ENCODE results near the gene PARD3.
A peak's percentile ranks its signal among the peaks of the same experiment; 100 is the strongest.

Gene PARD3

DNA sequence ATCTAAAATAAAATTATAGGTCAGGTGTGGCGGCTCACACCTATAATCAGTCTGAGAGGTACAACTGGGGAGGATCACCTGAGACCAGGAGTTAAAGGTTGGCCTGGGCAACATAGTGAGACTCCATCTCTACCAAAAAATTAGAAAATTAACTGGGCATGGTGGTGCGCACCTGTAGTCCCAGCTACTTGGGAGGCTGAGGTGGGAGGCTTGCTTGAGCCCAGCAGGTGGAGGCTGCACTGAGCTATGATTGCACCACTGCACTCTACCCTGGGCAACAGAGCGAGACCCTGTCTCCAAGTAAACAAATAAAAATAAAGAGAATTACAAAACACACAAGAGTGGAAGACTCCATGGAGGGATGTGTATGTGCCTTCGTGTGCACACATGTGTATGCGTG is 171.5 kb downstream of the PARD3 start:
- DNase-seq = no peak

GRCh38 chr10:34641913-34642558 is 173.1 kb downstream of the PARD3 start:
- DNase-seq = no peak

- DNase-seq = no peak
Observed at GRCh38 chr10:34641147-34641912, 173.8 kb downstream of the PARD3 start.

- DNase-seq = peak; percentile 28
Observed at GRCh38 chr10:34638406-34639054, 176.6 kb downstream of the PARD3 start.

DNA sequence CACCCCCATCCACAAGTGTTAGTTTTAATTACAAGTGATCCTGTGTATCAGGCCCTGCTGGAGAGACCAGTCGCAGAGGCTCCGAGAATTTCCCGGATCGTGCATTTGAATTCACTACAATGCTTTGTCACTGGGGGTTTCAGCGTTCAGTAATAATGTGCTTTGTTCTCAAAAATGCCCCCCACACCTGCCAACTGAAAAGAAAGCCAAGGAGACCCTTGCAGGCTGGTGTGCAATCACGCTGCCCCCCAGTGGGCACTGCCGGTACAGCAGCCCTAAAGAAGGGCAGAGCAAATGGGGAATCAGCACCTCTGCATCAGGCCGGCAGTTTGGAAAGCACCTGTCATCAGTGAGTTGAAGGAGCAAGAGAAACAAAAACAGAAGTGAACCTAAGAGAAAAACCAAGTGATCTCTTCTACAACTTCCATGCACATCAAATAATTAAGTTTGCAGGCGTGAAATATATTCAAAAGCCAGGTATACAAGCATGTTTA is 177.6 kb downstream of the PARD3 start:
- DNase-seq = no peak

DNA sequence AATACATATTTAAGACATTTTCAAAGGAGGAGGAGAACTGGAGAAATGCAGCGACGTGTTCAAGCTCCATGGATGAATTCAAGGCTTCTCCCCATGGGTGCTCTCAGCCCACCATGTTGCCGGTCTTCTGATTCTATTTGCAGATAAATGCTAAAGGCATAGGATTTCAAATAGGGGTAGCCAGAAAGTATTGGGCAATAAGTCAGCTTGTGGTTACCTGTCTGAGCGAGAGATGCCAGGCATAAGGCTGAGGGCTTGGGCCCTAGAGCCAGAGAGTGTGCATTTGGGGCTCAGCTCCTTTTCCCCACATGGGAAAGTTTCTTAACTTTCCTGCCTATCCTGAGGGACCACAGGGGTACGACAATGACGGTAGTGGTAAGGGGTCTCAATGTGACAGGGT is 180.0 kb downstream of the PARD3 start:
- no peak for DNase-seq

GRCh38 chr10:34633374-34633773 is 181.7 kb downstream of the PARD3 start:
- no peak for DNase-seq

DNA sequence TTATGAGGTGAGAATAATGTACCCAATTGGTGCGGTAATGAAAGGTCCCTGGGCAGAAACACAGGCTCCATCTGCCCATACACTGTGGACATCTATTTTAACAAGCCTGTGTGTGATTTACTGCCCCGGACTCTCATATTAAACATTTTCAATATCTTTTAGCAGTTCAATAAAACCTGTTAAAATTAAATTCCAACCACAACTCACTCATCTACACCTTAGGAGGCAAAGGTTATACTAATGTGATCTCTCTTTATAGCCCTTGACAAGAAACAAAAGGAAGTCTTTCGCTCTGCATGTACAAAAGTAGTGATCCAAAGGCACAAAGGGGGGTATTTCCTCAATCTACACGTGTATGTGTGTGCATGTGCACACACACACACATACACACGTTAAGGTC is 186.0 kb downstream of the PARD3 start:
- no peak for DNase-seq

DNA sequence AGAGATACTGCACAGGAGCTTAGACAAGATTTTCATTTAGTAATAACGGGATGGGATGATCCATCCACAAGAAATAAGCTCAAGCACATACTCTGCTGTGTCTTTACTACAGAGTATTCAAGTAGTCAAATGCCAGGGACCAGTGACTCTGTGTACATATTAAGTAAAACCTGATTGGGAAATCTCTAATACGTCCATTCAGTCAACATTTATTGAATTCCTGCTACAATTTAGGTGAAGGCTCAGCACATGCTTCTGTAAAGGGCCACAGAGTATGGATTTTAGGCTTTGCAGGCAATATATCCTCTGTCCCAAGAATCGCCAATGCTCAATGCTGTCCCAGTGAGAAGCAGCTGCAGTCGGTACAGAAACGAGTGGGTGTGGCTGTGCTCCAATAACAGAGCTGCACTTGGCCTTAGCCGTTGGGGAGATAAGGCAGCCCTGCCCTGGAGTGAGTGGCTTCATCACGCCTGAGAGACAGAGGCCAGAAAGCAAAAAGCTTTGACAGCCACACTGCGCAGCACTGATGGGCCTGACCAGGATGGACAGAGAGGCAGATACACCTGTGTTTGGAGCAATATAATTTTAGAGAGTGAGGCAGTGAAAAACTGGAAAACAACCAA is 186.8 kb downstream of the PARD3 start:
- DNase-seq = no peak

DNA sequence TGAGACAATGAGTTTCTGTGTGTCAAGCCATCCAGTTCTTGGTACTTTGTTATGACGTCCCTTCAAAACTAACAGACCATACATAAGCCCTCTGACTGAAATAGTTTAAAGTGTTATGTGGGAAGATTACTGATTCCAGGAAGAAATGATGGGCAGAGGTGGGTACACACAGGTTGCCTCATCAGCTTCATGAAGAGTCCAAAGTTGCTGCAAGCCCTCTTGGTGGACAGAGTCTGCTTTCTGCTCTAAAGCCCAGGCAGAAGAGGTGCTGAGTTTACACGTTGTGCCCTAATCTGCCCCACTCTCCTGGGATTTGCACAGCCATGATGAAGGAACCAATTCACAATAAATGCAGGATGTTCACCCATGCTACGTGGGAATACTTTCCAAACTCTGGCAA is 187.4 kb downstream of the PARD3 start:
- DNase-seq = no peak

GRCh38 chr10:34627331-34627730 is 187.8 kb downstream of the PARD3 start:
- no peak for DNase-seq

GRCh38 chr10:34626158-34626880 is 188.8 kb downstream of the PARD3 start:
- no peak for DNase-seq

DNA sequence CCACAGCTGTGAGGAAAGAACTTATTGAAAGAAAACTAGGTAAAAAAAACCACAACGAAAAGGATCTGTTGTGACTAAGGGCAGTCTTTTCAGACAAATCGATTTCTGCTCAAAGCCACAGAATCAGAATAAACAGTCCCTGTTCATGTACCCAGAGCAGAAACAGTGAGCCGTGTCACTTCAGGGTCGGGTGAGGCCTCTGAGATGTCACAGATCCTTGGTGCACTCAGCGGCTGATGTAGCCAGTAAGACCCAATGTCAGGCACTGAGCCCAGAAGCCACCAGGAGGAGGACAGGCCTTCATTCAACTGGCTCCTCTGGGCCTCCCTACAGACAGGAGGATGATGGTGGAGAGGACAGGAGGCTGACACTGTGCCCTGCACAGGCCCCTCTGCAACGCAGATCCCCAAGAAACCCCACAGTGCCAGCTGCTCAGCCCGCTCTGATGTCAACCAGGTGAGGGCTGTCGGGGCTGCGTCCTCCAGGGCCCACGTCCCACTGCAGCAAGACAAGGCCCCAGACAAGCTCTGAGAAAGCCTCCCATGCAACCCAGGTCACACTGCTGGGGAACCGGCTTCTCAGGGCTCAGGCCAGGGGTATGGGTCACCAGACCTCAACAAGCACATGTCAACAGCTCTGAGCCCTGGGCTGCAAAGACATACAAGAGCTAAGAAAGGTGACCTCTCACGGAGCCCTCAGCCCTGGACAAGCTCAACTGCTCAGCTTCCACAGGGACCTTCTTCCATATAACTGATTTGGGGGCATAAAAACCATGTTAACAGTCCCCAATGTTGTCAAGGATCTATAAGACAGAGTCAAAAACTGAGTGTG is 190.6 kb downstream of the PARD3 start:
- no peak for DNase-seq

DNA sequence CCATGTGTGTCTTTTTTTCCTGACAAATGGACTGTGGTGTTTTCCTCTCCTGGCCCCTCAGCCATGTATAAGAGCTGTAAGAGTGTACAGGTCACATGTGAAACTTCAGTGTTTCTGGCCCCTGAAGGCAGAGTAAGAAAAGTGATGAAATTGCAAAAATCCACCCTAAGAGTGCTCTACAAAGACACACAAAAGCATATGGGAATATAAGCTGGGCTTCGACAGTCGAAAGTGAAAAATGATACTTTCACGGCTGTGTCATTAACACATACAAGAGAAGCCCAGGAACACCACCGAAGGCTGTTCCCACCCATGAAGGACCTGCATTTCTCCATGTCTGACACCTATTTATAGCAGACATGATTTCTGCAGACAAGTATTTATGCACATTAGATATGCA is 192.2 kb downstream of the PARD3 start:
- DNase-seq = no peak

DNA sequence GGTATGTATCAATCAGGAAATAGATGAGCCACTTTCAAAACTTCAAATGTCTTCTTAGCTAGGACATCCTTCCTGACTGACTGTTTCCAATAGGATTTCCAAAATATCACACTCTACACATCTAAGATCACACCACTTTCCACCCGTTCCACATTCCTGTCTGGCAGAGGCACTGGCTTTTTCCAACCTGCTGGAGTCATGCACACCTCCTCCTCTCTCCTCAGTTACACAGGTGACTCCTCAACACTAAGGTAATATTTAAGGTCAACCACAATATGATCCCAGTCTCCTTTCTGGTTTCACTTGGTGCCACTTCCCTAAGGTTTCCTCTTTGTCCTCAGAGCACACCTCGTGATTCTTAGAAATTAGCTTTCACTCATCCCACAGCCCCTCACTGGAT is 196.5 kb downstream of the PARD3 start:
- DNase-seq = no peak

DNA sequence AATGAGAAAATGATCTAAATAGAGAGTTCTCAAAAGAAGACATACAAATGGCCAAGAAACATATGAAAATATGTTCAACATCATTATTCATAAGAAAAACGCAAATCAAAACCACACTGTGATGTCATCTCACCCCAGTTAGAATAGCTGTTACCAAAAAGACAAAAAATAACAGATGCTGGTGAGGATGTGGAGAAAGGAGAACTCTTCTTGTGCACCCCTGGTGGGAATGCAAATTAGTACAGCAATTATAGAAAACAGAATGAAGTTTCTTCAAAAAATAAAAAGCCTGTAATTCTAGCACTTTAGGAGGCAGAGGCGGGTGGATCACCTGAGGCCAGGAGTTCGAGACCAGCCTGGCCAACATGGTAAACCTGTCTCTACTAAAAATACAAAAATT is 199.3 kb downstream of the PARD3 start:
- DNase-seq = no peak

- no peak for DNase-seq
Observed at GRCh38 chr10:34613491-34613890, 201.6 kb downstream of the PARD3 start.

GRCh38 chr10:34612938-34613337 is 202.2 kb downstream of the PARD3 start:
- no peak for DNase-seq

DNA sequence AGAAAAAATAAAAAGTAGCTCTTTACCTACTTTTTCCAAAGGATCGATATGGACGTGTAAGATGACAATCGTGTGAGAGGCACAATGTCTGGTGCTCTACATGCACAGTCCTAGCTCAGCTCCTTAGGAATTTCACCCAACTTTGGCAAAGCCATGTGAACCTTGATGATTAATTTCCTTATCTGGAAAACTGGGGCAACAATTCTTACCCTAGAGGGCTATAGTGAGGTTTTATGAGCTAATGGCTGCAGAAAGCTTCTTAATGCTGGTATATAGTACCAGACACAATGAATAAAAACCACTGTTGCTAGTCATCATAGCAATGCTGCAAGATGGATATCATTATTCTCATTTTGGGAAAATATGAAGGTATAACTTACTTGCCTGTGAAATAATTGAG is 202.7 kb downstream of the PARD3 start:
- DNase-seq = no peak

DNA sequence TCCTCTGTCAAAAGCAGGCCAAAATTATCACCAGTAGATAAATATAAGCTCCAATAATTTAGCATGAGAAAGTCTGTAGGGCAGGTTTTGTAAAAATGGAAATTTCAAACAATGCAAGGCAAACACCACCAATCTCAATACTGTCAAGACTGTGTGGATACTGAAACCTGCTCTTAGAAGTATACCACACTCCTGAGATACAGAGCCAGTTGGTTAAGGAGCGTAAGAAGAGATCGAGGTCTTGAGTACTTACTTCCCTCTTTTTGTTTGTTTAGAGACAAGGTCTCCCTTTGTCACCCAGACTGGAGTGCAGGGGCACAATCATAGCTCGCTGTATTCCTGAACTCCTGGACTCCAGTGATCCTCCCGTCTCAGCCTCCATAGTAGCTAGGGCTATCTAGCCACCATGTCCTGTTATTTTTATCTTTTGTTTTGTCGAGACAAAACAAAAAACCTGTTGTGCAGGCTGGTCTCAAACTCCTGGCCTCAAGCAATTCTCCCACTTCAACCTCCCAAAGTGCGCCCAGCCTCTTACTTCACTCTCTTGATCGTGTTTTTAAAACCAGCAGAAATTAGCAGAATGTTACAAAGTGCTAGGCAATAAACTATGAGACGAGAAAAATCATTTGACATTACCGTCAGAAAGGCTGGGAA is 205.7 kb downstream of the PARD3 start:
- DNase-seq = no peak

- no peak for DNase-seq
Observed at GRCh38 chr10:34607894-34608293, 207.2 kb downstream of the PARD3 start.
